ENCODE results near the gene PSME2.

- TF ChIP-seq CTCF (IDR thresholded peaks at IDR 0.05; ENCODE audit: poor library complexity, severe bottlenecking) = no peak
- no peak for TF ChIP-seq SMC3 (conservative IDR thresholded peaks at IDR 0.05; ENCODE audit: poor library complexity)
- TF ChIP-seq EP300 (conservative IDR thresholded peaks at IDR 0.05; ENCODE audit: poor library complexity, severe bottlenecking) = no peak
- no peak for TF ChIP-seq EZH2 (IDR thresholded peaks at IDR 0.05; ENCODE audit: borderline replicate concordance, insufficient read depth, low read length, poor library complexity, severe bottlenecking)
- TF ChIP-seq POLR2AphosphoS5 (IDR thresholded peaks at IDR 0.05) = no peak
Measured at GRCh38 chr14:24192933-24193332, 46.5 kb upstream of the PSME2 start.

Data from neural cell (in vitro differentiated cells).